ENCODE data around the gene NIBAN1.

The NIBAN1 gene

GRCh38 chr1:184930232-184930631 lies 44.1 kb downstream of the NIBAN1 start:
- no peak for TF ChIP-seq CTCF (IDR thresholded peaks at IDR 0.05)

- TF ChIP-seq CTCF (IDR thresholded peaks at IDR 0.05), result no peak
Measured at GRCh38 chr1:184929711-184930202, 44.6 kb downstream of the NIBAN1 start.

GRCh38 chr1:184928394-184928793 lies 45.9 kb downstream of the NIBAN1 start:
- no peak for TF ChIP-seq CTCF (IDR thresholded peaks at IDR 0.05)
